Lower lobe of right lung (tissue), 2 donors: Measurements from ENCODE around the gene YTHDC1. TPM values are rescaled to one million over a fixed set of nuclear protein-coding genes. Genes with fewer than 3 reads are reported as not detected.

Experiments
- ATAC-seq, 2 donors: fragments of 200-7000 bp; cut with Tn5 transposase; one replicate each; pipeline ENCODE4 v1.9.1; 2020 to 2022; ENCODE audit warnings: mild to moderate bottlenecking in 2 of 2, moderate library complexity in 2 of 2
- DNase-seq: peaks from one replicate; pipeline ENCODE4 v3.0.0-alpha.2; 2020
- H3K27ac ChIP-seq: fragments of 200-600 bp; one replicate; pipeline ENCODE4 v1.8.0; 2022
- H3K27me3 ChIP-seq: fragments of 200-600 bp; one replicate; pipeline ENCODE4 v1.8.0; 2022; ENCODE audit warnings: low read depth
- H3K36me3 ChIP-seq: fragments of 200-600 bp; one replicate; pipeline ENCODE4 v1.8.0; 2022; ENCODE audit warnings: mild to moderate bottlenecking
- H3K4me1 ChIP-seq: fragments of 200-600 bp; one replicate; pipeline ENCODE4 v1.8.0; 2022
- H3K4me3 ChIP-seq: fragments of 200-600 bp; one replicate; pipeline ENCODE4 v1.8.0; 2022; ENCODE audit warnings: mild to moderate bottlenecking
- H3K9me3 ChIP-seq: fragments of 200-600 bp; one replicate; pipeline ENCODE4 v1.8.0; 2022
- intact Hi-C: fragments of 100-400 bp; cut with DNase I; formaldehyde crosslinking; loops from one replicate; pipeline ENCODE4 v1.11.0; 2022
- total RNA-seq: library from RNA; stranded (reverse); fragmentation: NEBNext Ultra II Directional; extraction: Animal tissue kit (Norgen Biotek cat#: 25700); gene quantifications from one replicate; pipeline ENCODE4 v1.2.1, GENCODE V29; 2021
- TF ChIP-seq, protein P1 (sequence below): fragments of 200-600 bp; IDR thresholded peaks from one replicate; pipeline ENCODE4 v1.8.0; 2022; ENCODE audit warnings: antibody characterized with exemption, mild to moderate bottlenecking
- donor health status: DM: no; HTN: yes; CAD: no; lungs with severe emphysema.

Gene YTHDC1
- total RNA-seq, 1 donor from 2014 or later, result 77.2 TPM

DNA sequence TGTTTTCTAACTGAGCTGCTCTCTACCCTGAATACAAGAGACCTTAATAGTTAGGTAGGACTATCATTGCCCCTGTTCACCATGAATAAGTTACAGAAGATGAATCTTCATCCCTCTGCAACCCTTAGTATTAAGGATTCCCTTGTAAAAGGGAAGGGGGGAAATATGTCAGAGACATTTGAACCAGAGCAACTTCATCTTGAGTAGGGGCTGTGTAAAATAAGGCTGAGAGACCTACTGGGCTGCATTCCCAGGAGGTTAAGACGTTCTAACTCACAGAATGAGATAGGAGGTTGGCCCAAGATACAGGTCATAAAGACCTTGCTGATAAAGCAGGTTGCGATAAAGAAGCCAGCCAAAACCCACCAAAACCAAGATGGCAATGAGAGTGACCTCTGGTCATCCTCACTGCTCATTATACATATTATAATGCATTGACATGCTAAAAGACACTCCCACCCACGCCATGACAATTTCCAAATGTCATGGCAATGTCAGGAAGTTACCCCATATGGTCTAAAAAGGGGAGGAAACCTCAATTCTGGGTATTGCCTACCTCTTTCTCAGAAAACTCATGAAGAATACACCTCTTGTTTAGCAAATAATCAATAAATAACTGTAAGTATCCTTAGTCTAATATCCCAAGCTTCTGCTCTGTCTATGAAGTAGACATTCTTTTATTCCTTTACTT is 84.9 kb downstream of the YTHDC1 start:
- intact Hi-C loops, result no loop called here
- DNase-seq (no peak), ATAC-seq (no peak)
- no peaks in the 10 kb centered on the region for H3K36me3 ChIP-seq
- no peak overlapping the region for H3K27ac ChIP-seq
- H3K27me3 ChIP-seq, result no peaks in the 10 kb centered on the region
- H3K9me3 ChIP-seq, result no peaks in the 10 kb centered on the region
- H3K4me3 ChIP-seq, result no peak overlapping the region
- TF ChIP-seq, protein P1, sequence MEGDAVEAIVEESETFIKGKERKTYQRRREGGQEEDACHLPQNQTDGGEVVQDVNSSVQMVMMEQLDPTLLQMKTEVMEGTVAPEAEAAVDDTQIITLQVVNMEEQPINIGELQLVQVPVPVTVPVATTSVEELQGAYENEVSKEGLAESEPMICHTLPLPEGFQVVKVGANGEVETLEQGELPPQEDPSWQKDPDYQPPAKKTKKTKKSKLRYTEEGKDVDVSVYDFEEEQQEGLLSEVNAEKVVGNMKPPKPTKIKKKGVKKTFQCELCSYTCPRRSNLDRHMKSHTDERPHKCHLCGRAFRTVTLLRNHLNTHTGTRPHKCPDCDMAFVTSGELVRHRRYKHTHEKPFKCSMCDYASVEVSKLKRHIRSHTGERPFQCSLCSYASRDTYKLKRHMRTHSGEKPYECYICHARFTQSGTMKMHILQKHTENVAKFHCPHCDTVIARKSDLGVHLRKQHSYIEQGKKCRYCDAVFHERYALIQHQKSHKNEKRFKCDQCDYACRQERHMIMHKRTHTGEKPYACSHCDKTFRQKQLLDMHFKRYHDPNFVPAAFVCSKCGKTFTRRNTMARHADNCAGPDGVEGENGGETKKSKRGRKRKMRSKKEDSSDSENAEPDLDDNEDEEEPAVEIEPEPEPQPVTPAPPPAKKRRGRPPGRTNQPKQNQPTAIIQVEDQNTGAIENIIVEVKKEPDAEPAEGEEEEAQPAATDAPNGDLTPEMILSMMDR, result no peak
- no peaks in the 10 kb centered on the region for H3K4me1 ChIP-seq

Other genes with a start within 250 kb of the YTHDC1 start
- not detected for gene TMPRSS11F, start 220.2 kb downstream of the YTHDC1 start, total RNA-seq
- not detected for gene TMPRSS11B, start 104.4 kb downstream of the YTHDC1 start, total RNA-seq
- gene TMPRSS11E, start 97.4 kb upstream of the YTHDC1 start, total RNA-seq, result not detected
- 0.18 TPM for gene UGT2B17, start 226.2 kb upstream of the YTHDC1 start, total RNA-seq